Adrenal gland (tissue), 5 donors: ENCODE results near the gene MYADML2.

Experiments
- POLR2A ChIP-seq, 2 donors: fragments of 450-650 bp; IDR thresholded peaks; one replicate each; pipeline ENCODE4 v1.6.1; 2017; ENCODE audit warnings: antibody characterized with exemption in 2 of 2, mild to moderate bottlenecking in 2 of 2, moderate library complexity in 1 of 2
- TF ChIP-seq, protein P1 (sequence below), 6 experiments: fragments of 450-650 bp in 4 of 6; fragments of 200-600 bp in 2 of 6; sonication (generic) in 1 of 6; IDR thresholded peaks; 1 replicate in 5 of 6; 2 replicates in 1 of 6; pipeline versions ENCODE4 v1.5.1 to v1.8.0; 2016 to 2021; ENCODE audit warnings: antibody characterized with exemption in 6 of 6, mild to moderate bottlenecking in 2 of 6, moderate library complexity in 1 of 6
- donor health status: DM: no; HTN: no; CAD: no.

DNA sequence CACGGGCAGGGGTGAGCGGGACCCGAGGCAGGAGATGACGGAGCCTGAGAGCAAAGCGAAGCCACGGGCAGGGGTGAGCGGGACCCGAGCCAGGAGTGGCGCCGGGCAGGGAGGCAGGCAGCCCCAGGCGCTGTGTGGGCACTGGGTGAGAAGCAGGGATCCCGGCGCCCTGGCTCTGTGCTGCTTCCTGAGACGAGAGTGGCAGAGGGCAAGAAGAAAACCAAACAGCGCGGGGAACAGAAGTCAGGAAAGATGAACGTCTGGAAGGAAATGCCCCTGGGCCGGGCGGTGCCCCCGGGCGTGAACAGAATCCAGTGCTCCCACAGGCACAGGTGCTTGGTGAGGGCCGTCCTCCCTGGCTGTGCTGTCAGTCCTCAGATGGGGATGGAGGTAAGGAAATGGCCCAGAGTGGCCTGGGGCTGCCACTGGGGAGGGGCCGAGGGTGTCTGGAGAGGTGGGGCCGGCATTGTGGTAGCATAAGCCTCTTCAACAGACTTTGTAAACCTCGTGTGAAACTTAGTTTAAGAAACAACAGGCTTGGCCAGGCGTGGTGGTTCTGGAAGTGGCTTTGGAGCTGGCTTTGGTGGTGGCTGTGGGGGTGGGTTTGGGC is 40.2 kb upstream of the MYADML2 start:
- no peak for TF ChIP-seq POLR2A (IDR thresholded peaks at IDR 0.05)
- TF ChIP-seq, protein P1, sequence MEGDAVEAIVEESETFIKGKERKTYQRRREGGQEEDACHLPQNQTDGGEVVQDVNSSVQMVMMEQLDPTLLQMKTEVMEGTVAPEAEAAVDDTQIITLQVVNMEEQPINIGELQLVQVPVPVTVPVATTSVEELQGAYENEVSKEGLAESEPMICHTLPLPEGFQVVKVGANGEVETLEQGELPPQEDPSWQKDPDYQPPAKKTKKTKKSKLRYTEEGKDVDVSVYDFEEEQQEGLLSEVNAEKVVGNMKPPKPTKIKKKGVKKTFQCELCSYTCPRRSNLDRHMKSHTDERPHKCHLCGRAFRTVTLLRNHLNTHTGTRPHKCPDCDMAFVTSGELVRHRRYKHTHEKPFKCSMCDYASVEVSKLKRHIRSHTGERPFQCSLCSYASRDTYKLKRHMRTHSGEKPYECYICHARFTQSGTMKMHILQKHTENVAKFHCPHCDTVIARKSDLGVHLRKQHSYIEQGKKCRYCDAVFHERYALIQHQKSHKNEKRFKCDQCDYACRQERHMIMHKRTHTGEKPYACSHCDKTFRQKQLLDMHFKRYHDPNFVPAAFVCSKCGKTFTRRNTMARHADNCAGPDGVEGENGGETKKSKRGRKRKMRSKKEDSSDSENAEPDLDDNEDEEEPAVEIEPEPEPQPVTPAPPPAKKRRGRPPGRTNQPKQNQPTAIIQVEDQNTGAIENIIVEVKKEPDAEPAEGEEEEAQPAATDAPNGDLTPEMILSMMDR (IDR thresholded peaks at IDR 0.05), result no peak
